ENCODE data around the gene ADCY3.
A peak's percentile ranks its signal among the peaks of the same experiment; 100 is the strongest.
"Not testable (repeated sequence)": the region's sequence is repeated elsewhere in the genome, so short reads cannot be mapped to it uniquely, and the experiment has no call there.

Gene ADCY3

DNA sequence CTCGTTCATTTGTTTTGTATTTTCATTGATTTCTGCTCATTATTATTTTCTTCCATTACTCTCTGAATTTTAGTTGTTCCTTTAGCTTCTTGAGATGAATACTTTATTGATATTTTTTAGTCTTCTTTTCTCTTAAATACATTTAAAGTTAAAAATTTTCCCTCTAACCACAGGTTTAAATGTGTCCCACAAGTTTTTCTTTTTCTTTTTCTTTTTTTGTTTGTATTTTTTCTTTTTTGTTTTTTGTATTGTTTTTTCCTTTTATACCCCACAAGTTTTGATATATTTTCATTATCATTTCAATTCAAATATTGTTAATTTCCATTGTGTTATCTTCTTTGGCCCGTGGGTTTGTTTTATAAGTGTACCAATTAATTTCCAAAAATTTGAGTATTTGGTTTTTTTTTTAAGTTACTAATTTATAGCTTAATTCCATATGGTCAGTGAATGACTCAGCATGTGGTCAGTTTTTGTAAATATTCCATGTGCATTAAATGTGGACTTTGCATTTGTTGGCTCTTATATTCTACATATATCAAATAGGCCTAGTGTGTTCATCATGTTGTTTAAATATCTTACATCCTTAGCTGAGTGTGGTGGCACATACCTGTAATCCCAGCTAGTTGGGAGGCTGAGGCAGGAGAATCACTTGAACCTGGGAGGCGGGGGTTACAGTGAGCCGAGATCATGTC, 110.6 kb downstream of the ADCY3 start:
- DNase-seq (ENCODE audit: low spot score), result no peak

DNA sequence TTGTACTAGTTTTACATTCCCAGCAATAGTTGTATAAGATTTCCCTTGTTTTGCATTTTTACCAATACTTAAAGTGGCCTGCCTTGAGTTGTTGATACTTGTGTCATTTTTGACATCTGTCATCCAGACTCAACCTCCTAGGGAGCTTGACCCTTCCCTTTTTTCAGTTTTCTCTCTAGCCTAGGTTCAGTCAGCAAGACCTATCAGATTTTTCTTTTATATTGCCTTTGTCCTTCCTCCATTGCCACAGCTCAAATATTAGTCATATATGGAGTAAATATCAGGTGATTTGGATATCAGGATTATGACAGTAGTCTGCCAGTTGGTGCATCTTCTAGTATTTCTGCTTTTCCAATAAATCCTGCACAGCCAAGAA, 113.4 kb downstream of the ADCY3 start:
- no peak for DNase-seq (ENCODE audit: low spot score)

DNA sequence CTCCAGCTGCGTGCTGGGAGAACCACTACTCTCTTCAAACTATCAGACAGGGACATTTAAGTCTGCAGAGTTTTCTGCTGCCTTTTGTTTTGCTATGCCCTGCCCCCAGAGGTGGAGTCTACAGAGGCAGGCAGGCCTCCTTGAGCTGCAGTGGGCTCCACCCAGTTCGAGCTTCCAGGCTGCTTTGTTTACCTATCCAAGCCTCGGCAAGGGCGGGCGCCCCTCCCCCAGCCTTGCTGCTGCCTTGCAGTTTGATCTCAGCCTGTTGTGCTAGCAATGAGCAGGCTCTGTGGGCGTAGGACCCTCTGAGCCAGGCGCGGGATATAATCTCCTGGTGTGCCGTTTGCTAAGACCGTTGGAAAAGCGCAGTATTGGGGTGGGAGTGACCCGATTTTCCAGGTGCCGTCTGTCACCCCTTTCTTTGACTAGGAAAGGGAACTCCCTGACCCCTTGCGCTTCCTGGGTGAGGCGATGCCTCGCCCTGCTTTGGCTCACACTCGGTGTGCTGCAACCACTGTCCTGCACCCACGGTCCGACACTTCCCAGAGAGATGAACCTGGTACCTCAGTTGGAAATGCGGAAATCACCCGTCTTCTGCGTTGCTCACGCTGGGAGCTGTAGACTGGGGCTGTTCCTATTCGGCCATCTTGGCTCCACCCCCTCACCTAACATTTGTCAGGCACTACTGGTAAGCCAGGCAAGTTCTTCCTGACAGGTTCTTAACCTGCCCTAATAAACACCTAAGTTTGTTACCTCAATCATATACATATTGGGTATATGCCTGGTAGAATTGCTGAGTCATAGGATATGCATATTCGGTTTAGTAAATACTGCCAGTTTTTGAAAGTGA, 114.0 kb downstream of the ADCY3 start:
- not testable (repeated sequence) for DNase-seq (ENCODE audit: low spot score)

DNA sequence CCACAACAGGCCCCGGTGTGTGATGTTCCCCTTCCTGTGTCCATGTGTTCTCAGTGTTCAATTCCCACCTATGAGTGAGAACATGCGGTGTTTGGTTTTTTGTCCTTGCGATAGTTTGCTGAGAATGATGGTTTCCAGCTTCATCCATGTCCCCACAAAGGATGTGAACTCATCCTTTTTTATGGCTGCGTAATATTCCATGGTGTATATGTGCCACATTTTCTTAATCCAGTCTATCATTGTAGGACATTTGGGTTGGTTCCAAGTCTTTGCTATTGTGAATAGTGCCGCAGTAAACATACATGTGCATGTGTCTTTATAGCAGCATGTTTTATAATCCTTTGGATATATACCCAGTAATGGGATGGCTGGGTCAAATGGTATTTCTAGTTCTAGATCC, 119.5 kb downstream of the ADCY3 start:
- not testable (repeated sequence) for DNase-seq (ENCODE audit: low spot score)

DNA sequence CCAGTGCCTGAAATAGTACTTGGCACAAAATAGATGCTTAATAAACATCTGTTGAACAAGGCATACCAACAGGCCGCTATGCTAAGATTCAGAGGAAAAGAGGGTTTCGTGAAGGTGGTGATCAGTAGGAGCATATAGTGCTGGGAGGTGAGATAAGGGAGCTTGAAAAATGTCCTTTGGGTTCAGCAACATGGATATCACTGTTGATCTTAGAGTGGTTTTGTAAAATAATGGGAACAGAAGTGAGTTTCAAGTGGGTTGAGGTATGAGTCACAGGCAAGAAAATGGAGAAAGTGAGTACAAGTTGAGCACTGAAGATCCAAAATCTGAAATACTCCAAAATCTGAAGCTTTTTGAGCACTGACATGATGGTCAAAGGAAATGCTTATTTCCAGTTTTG, 122.4 kb downstream of the ADCY3 start:
- no peak for DNase-seq (ENCODE audit: low spot score)

DNA sequence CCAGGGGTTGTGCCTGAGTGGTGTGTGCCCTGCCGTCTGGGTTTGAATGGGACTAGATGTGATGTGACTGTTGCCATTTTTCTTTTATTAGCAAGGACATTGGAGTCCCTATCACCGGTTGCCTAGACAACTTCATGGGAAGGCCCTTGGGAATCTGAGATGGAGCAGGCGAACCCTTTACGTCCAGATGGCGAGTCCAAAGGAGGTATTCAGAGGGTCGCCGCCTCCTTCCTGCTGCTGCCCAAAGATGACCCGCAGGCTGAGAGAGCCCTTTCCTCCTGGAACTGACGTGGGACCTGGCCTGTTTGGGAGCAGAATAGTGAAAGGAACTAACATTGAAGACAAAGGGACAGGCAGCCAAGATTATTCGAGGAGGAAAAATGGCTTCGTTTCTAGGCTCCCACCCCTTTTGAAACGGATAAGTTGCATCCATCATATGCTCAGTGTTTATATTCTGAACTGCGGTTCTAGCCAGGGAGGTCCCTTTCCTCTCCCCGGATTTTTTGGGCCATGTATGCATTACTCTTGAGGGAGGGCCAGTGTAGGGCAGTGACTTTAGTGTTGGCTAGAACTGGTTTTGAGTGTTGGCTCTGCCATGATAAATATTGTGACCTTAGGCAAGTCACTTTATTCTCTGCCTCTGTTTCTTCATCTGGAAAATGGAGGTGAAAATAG, 126.1 kb downstream of the ADCY3 start:
- DNase-seq (ENCODE audit: low spot score), result no peak

DNA sequence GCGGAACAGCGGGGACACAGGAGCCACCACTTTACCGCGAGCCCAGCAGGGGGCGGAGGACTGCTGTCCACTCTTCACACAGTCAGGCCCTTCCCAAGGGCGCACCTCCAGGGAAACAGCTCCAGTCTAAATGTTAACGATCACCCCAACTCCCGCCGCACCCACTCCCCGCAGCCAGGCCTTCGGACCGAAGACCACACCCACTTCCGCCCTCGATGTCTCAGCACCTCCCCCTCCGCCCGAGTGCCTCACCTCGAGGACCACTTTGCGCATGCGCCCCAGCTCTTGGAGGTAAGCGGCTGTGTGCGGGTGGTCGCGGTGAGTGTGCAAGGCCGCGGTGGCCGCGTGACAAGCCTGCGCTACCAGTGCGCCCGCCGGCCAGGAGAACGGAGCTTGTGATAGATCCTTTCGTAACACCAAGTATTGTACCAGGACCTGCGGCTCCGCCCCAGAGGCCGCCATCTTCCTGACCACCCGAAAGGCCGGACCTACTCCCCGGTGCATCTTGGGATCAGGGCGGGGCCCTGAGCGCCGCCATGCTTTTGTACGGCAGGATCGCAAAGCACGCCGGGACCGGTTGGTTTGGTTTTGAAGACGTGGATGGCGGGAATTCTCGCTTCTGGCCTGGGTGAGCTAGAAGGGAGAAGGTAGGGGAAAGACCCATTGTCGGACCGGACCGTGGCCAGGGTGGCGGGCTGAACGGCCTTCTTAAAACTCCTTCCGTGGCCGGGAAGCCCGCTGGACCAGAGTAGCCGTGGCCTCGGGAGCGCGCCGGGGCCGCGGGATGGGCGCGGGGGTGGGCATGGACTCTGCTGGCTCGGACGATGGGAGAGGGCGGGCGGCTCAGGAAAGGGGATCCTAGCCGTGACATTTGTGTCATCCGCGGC, 126.9 kb downstream of the ADCY3 start, which contains the start of the genes CENPO and PTRHD1:
TSS of gene CENPO (plus strand) at position 552 of the 887 bp plus-strand sequence. CDS start 495 bp downstream, outside the sequence.
TSS of gene PTRHD1 (minus strand) at position 518 of the 887 bp plus-strand sequence. CDS start at position 504, 14 bp downstream.
- DNase-seq (ENCODE audit: low spot score), result peak; percentile 99

DNA sequence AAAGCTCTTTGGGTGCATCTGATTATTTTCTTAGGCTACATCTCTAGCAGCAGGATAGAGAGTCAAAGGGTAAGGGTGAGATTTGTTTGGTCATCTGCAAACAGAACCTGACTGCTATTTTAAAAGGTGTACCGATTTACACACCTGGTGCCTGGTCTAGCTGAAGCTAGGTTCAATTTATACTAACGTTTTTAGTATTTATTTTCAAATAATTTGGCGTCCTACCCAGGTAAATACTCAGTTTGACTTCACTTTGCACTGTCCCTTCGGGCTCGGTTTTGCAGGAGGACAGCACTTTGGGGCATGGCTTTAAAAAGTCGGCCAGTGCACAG, 127.5 kb downstream of the ADCY3 start:
- no peak for DNase-seq (ENCODE audit: low spot score)

DNA sequence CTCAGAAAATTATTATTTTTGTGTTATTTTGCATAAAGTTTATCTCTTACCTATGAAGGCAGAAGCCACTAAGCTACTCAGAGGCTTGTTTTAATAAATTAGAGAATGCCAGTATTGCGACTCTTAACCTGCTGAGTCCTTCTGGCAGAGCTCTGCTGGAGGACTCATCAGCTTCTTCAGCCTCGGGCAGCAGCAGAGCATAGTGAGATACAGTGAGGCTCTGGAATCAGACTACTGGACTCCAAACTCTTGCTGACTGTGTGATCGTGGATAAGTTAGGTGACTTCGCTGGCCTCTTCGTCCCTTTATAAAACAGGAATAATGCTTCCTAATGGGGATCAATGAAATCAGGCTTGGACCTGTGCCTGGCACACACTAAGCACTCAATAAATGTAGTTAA, 128.6 kb downstream of the ADCY3 start:
- DNase-seq (ENCODE audit: low spot score), result no peak

DNA sequence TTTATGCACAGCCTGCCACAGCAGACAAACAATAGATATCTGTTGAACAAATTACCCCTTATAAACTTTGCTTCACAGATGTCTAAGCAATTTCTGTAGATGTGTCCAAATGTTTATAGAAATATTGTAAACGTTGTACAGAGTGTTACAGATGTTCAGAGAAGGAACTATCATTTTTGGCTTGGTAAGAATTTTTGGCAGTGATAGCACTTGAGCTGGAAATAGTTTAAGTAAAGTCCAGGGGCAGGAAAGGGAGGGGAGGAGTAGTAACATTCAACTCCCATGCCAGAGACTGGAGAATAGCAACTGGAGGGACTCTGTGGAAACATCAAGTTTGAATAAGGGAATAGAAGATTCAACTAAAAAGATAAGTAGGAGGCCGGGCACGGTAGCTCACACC, 131.2 kb downstream of the ADCY3 start:
- no peak for DNase-seq (ENCODE audit: low spot score)

DNA sequence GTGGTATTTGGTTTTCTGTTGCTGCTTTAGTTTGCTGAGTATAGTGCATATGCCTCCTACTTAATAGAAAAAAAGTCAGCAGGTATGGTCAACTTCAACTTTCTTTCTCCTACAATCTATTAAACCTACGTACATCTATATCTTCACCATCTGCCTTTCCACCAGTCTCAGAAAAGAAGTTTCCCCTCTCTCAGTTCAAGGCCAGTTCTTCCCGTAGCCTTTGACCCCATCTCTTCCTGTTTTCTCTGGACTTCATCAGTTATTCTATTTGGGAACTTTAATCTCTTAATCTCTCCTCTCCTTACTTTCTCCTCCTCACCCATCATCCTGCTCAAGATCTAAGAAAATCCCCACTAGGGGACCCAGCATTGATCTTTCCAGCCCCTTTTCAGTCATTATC, 132.5 kb downstream of the ADCY3 start:
- no peak for DNase-seq (ENCODE audit: low spot score)

DNA sequence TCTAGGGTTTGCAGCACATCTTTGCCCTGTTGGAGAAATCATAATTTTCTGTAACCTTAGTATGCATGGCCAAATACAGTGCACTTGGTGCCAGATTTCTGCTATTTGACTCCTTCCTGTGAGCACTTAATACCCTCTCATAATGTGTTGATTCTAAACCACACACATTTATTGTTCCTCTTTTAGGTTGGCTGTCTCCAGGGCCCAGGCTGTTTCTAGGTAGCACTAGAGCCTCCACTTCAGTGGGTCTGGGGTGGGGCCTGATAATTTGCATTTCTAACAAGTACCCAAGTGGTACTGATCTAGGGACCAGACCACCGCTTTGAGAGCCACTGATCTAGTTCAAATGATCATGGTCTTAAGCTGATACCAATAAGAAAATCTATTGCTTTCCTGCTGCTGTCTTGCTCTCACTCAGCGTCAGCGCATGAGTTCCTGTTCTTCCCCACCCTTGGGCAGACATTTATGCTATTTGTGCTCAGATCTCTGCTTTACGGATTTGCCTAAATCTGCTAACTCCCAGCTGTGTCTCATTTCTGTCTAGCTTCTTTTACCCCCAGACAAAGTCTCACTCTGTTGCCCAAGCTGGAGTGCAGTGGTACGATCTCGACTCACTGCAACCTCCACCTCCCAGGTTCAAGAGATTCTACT, 134.2 kb downstream of the ADCY3 start:
- no peak for DNase-seq (ENCODE audit: low spot score)

DNA sequence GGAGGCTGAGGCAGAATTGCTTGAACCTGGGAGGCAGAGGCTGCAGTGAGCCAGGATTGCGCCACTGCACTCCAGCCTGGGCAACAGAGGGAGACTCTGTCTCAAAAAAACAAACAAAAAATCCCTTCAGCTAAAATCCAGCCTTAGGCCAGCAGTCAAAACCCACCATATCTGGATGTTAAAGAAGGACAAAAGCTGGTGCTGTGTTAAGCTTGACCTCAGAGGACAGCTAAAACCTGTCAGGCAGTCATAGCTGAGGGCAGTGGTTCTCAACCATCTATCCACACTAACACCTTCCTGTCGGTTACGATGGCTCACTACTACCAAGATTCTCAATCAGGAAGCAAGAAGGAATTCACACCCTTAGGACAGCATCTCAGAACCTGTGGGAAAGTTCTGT, 136.4 kb downstream of the ADCY3 start:
- DNase-seq (ENCODE audit: low spot score), result no peak

DNA sequence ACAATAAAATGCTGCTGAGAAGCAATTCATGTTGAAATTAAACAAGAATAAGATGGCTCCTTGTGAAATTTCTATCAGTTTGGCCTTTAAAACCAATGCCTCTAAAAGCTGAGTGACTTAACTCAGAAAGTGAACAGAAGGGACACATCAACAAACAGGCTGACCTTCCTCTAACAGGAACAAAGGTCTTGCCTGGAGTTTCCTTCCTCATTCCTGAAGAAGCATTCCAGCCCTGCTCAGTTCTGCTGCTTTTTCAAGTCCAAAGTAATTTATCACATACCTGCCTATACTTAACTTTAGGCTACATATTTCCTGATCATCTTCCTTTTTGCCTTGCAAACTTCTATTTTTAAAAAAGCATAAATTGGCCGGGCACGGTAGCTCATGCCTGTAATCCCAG, 140.9 kb downstream of the ADCY3 start:
- no peak for DNase-seq (ENCODE audit: low spot score)

DNA sequence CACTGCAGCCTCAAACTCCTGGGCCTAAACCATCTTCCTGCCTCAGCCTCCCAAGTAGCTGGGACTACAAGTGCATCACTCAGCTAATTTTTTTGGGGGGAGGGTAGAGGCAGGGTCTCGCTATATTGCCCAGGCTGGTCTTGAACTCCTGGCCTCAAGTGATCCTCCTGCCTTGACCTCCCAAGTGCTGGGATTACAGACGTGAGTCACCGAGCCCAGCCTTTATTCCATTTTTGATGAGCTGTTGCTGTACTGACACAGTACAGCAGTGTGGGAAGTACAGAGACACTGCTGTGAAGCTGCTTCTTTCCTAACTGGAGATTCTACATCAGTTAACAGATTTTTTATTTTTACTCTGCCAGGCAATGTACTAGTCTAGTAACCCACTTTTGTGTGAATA, 145.7 kb downstream of the ADCY3 start:
- no peak for DNase-seq (ENCODE audit: low spot score)

DNA sequence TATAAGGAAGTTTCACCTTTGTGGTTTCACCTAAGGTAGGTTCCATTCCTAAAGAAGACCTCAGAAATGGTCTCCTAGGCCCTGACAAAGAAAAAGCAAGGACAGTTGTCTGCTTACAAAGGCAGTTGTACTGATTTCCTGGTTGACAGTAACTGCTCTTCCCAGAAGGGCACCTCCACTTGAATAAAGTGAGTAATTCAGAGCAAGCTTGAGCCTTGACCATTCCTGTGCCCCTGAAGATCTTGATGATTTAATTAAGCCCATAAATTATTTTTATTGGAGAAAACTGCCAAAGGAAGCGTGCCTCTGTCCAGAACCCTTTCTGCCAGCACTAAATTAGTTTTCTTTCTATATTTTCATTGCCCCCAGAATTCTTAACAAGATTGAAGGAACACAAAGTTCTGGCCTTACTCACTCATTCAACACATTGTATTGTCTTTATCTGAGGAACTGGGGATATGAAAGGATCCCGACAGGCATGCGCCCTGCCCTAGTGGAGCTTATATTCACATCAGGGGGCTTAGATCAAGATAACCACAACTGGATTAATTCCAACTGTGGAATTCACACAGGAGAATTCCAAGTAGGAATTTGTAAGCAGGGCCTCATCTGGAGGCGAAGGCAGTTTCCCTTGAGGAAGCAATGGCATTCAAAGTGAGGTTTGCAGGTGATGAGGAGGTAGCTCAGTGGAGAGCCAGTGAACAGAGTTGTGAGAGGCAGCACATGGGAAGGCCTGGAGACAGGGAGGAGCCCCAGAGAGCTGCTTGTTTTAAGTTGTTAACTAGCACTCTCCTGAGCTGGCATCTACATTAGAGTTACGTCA, 148.1 kb downstream of the ADCY3 start:
- no peak for DNase-seq (ENCODE audit: low spot score)

DNA sequence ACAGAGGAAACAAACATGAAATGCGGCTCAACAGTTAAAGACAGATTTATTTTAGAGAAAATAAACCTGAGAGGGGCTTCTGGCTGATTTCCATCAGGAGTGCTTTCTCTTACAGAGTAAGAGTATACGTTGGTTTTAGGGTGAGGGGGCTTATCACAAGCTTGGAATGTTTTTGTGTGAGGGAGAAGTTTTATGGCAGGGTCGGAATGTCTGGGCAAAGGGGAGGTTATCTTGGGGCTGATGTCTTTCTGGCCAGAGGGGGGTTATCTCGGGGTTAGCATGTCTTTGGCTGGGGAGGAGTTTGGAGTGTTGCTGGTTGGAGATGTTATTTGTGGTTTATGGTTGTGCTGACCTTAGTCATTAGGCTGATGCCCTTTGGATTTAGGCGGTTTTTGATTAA, 149.0 kb downstream of the ADCY3 start:
- no peak for DNase-seq (ENCODE audit: low spot score)
